ENCODE measurements around the gene MIPOL1. TPM values are rescaled to one million over a fixed set of nuclear protein-coding genes. Genes with fewer than 3 reads are reported as not detected.
"Not testable (repeated sequence)": the region's sequence is repeated elsewhere in the genome, so short reads cannot be mapped to it uniquely, and the experiment has no call there.

Gene MIPOL1
- total RNA-seq, 1 donor from 2014 or later: 8.4 TPM

DNA sequence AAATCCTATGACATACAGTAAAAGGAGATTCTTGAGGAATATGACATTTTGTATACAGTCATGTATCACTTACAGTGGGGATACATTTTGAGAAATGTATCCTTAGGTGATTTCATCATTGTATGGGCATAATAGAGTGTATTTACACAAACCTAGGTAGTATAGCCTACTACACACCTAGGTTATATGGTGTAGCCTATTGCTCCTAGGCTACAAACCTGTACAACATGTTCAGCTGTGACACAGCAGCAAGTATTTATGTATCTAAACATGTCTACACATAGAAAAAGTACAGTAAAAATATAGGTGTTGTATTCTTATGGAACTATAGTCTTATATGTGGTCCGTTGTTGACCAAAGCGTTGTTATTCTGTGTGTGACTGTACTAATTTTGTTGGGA, 218.5 kb downstream of the MIPOL1 start:
- intact Hi-C loops (cut with DNase I): no loop called here
- no peak for DNase-seq
- ATAC-seq (ENCODE audit: poor library complexity): no peak

DNA sequence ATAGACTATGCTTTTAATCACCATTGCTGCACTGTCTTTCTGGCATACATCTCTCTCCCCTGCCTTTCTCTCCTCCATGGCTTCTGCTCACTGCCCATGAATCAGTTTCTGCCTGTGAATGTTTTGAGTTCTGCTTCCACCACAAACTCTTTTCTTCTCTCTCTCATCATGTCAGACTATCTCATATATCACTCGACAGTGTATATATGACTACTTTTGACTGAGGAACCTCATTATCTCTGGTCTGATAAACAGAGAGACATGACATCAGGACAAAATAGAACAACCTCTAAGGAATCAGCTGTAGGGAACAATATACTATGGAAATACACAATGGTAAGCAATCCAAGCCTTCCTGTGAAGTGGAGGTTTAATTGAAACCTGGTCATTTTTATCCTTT, 219.4 kb downstream of the MIPOL1 start:
- intact Hi-C loops (cut with DNase I): no loop called here
- ATAC-seq (ENCODE audit: poor library complexity): no peak
- DNase-seq: no peak

DNA sequence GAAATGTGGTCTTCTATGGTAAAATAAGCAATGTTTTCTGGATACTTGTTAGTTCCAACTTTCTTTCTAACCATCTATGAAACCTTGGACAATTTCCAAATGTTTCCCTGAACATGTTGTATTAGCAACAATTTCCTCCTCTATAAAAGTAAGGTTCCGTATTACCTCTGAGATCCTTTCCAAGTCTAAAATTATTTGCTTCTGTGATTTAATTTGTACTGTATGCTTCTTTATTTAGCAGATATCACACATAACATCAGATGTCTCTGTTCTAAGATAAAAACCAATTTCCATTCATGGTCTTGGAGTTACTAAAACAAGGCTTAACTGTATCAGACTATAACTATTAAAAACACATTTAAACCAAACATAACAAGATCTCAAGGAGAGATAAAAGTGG, 220.1 kb downstream of the MIPOL1 start:
- no peak for ATAC-seq (ENCODE audit: poor library complexity)
- intact Hi-C loops (cut with DNase I): no loop called here
- no peak for DNase-seq

DNA sequence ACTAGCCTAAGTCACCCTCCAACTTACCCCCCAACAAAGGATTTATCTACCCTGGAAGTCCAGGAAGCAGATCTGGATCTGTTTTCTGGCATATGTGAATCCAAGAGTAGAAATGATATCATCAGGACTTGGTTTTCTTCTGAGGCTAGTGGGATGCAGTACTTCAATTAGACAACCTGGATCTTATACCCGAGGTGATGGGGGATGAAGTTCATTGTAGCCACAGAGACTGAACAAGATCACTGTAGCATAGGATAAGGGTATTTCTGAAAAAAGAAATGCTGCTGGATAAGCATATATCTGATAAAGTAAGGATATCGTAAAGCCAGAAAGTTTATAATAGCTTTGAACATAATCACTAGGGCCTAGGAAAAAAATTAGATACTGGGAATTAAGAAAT, 222.9 kb downstream of the MIPOL1 start:
- no peak for ATAC-seq (ENCODE audit: poor library complexity)
- DNase-seq: no peak
- intact Hi-C loops (cut with DNase I): no loop called here

DNA sequence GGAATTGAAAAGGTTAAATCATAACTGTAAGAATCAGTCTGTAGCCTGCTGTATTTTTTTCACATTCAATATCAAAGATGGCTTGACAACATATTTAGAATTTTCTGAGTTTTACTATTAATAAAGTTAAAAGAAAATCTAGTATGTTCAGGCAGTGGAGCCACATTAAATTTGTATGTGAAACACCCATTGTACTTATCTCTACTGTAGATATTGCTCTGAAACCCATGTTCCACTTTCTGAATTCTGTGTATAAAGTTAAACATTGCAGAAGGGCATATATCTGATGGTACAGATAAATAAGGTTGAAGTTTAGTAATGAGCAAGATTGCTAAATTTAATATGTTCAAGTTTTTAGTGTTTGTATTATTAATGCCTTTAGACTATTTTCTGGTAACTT, 224.6 kb downstream of the MIPOL1 start:
- ATAC-seq (ENCODE audit: poor library complexity) (no peak), DNase-seq (no peak)
- intact Hi-C loops (cut with DNase I): no loop called here

DNA sequence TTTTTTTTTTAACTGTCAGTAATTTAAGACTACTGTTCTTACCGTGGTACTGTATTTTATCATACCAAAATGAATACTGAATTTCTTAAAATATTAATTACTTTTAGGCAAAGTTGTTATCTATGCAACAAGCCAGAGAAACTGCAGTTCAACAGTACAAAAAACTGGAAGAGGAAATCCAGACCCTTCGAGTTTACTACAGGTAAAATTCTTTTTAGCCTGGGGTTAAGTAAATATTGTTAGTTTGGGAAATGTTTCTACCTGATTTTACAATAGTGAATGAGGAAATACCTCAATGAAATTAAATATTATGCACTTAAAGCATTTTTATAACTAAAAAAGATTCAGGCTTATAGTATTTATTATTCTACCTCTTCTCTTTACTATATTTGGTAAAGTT, 225.0 kb downstream of the MIPOL1 start:
- ATAC-seq (ENCODE audit: poor library complexity) (no peak), DNase-seq (no peak)
- intact Hi-C loops (cut with DNase I): no loop called here

DNA sequence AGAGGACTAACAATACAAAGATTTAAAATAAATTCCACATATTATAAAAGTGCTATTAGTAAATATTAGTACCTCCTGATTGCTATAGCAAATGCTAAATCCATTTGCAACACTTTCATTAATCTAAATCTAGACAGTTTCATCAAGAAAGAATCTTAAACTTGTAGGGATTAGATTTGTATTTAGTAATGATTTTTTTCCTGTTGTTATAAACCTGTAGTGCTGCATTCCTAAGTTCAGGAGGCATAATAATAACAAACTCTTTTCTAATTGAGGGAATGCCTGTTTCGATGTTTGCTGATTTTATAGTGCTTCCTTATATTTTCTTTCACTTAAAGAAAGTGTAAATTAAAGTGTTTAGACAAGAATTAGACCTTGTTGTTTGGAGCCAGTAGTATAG, 231.2 kb downstream of the MIPOL1 start:
- ATAC-seq (ENCODE audit: poor library complexity) (no peak), DNase-seq (no peak)
- intact Hi-C loops (cut with DNase I): no loop called here

DNA sequence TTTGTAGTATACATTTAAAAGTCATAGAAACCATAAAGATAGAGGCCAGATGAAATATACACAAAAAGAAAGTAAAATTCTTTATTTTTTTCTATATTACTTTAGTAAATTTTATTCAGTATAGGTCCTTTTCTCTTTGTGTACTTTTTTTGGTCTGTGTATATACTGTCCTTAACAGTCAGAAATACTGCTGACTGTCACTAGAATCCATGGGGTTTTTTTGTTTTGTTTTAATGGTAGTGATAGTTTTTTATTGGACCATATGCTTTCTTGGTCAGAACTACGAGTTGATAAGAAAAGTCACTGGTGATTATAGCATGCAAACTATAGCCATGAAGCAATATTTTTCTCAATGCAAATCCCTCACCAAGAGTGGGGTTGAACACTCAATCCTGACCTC, 231.9 kb downstream of the MIPOL1 start:
- no peak for ATAC-seq (ENCODE audit: poor library complexity)
- intact Hi-C loops (cut with DNase I): no loop called here
- no peak for DNase-seq

DNA sequence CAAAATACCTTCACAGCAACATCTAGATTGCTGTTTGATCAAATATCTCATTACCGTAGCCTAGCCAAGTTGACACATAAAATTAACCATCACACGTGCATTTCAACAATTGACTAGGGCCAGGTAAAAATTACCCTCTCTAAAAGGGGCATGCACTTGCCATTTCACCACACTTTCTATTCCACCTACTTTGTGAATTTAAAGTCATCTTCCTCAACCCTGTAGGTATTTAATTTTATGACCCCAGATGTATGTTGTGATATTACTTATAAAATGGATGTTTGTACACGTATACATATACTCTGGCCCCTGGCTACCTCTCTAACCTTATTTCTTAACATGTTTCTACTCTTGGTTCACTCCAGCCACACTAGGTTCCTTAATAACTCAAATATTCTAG, 237.1 kb downstream of the MIPOL1 start:
- intact Hi-C loops (cut with DNase I): no loop called here

DNA sequence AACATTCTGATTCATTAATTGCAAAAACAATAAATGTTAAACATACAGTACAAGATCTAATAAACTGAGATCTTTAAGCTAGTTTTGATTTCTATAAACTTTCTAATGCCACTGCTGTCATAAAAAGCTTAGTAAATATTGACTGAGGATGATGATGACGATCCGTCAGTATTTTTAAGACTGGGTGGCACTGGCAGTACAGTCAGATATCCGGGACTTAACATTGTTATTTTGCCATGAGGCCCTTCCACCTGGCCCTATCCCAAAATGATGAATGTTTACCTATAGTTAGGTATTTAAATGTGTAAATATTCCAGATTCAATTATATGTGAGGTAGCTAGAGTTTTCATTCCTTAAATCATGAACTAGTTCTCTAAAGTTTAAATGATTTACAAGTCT, 238.8 kb downstream of the MIPOL1 start:
- no peak for DNase-seq
- intact Hi-C loops (cut with DNase I): no loop called here
- no peak for ATAC-seq (ENCODE audit: poor library complexity)

More for the DNA sequence above, 237.1 kb downstream of the MIPOL1 start:
- no peak for ATAC-seq (ENCODE audit: poor library complexity)
- no peak for DNase-seq

DNA sequence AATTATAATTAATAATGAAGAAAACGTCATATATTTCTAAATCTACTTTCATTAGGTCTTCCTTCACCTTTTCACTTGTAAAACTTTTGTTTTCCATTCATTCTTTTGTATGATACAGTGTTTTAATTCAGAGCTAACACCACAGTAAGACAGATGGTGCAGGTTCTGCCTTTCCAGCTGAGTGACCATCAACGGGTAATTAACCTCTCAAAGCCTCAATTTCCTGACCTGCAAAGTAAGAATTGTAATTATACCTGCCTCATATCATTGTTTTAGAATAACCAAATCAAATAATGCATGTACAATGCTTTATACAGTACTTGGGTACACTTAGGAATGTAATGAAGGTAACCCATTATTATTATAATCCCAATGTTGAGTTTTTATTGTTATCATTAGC, 239.8 kb downstream of the MIPOL1 start:
- DNase-seq: no peak
- intact Hi-C loops (cut with DNase I): no loop called here
- no peak for ATAC-seq (ENCODE audit: poor library complexity)

DNA sequence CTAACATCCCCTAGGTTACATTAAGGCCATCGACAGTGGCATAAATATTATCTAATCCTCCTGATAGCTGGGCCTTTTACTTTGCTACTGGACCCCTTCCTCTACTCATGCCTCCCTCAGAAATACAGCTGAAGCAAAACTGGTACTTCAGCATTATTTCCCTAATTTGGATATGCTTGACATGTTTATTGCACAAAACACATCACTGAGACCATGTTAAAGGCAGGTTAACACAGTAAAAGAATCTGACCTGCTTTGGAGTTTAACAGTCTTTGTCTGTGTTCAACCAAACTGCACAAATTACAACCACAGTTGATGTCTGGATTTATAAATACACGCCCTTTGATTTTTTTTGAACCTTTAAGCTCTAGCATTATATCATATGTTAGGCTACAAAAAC, 240.7 kb downstream of the MIPOL1 start:
- ATAC-seq (ENCODE audit: poor library complexity): no peak
- intact Hi-C loops (cut with DNase I): no loop called here
- DNase-seq: no peak

DNA sequence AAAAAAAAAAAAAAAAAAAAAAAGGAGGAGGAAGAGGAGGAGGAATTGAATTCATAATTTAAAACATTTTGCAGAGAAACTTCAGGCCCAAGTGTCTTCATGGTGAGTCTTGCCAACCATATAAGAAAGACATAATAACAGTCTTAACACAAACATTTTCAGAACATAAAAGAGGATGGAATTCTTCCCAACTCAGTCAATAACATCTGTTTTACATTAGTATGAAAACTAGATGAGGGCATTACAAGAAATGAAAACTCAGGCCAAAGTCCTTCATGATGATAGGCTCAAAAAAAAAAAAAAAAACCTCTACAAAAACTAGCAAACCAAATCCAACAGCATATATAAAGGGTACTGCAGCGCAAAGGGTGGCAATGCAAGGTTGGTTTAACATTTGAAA, 245.7 kb downstream of the MIPOL1 start:
- no peak for DNase-seq
- intact Hi-C loops (cut with DNase I): no loop called here
- ATAC-seq (ENCODE audit: poor library complexity): no peak

DNA sequence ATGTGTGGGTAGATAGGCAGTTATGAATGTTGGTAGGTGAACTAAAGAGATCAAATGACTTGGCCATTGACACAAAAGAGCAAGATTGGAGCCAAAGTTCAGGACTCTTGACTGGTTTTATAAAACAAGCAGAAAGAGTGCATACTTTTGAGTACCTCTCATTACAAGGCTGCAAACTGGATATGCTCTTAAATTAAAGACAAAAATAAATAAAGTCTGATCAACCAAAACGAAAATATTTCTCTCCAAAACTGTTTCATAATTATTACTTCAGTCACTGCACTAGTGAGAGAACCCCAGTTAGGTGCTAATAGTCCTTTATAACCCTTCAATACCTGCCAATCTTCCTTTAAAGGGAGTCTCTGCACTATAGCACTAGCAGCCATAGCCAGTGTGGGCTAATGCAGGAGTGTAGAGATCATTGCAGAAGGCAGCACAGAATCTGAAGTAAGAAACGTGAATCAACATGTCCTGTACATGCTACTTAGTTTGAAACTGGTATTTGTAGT, 250.2 kb downstream of the MIPOL1 start:
- intact Hi-C loops (cut with DNase I): no loop called here
- DNase-seq (no peak), ATAC-seq (ENCODE audit: poor library complexity) (no peak)

DNA sequence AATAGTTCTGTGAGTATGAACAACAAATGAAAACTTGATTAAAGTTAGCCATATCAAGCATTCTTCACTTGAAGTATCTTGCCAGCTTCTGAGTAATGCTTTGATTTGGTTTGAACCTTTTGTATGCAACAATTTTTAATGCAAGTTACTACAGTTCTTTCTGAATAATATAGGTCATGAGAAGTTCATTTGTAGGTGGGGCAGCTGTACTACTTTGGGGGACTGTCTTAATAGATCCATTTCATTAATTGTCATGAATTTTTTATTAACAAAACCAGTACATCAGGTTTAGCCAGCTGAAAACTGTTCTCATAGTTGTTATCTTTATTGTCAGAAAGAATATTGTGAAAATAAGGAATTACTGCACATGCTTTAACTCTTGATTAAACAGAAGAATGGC, 254.6 kb downstream of the MIPOL1 start:
- DNase-seq (no peak), ATAC-seq (ENCODE audit: poor library complexity) (no peak)
- intact Hi-C loops (cut with DNase I): no loop called here

DNA sequence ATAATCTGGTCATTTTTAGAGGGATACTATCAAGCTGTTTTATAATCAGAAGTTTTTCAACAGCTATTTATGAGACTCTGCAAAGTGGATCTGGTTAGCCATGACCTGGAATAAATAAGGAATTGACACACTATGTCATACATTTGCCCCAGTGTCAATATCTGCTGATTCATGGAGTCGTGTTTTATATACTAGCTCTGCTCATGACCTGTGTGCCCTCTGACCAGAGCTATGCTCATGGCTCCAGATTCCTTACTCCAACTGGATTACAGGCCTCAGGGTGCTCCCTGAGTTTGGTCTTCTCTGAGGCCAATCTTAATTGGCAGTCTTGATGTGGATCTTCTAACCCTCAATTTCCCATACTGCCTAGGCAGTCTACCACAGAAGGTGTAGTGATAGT, 256.2 kb downstream of the MIPOL1 start:
- intact Hi-C loops (cut with DNase I): no loop called here
- ATAC-seq (ENCODE audit: poor library complexity): no peak
- no peak for DNase-seq

DNA sequence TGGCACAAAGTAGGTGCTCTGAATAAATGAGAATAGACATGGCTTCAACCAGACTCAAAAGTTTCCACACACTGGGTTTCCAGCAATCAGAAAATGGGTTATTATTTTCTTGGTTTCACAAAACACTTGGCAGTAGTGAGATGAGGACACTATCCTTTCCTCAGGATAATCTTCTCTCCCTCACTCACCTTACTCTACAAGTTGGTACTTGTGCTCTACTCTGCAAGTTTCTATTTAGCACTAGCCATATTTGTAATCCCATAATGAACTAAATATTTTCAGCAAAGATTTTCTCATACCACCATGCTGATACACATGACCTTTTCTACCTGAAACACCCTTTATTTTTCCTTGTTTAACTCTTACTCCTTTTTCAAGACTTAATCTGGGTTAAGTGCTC, 259.6 kb downstream of the MIPOL1 start:
- no peak for ATAC-seq (ENCODE audit: poor library complexity)
- intact Hi-C loops (cut with DNase I): no loop called here
- no peak for DNase-seq

DNA sequence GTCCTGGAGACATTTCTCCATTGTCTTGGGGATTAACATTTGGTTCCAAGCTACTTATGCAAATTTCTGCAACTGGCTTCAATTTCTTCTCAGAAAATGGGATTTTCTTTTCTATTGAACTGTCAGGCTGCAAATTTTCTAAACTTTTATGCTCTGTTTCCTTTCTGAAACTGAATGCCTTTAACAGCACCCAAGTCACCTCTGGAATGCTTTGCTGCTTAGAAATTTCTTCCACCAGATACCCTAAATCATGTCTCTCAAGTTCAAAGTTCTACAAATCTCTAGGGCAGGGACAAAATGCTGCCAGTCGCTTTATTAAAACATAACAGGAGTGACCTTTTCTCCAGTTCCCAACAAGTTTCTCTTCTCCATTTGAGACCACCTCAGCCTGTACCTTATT, 264.7 kb downstream of the MIPOL1 start:
- DNase-seq; intact Hi-C loops (cut with DNase I); ATAC-seq (ENCODE audit: poor library complexity): not testable (repeated sequence)

DNA sequence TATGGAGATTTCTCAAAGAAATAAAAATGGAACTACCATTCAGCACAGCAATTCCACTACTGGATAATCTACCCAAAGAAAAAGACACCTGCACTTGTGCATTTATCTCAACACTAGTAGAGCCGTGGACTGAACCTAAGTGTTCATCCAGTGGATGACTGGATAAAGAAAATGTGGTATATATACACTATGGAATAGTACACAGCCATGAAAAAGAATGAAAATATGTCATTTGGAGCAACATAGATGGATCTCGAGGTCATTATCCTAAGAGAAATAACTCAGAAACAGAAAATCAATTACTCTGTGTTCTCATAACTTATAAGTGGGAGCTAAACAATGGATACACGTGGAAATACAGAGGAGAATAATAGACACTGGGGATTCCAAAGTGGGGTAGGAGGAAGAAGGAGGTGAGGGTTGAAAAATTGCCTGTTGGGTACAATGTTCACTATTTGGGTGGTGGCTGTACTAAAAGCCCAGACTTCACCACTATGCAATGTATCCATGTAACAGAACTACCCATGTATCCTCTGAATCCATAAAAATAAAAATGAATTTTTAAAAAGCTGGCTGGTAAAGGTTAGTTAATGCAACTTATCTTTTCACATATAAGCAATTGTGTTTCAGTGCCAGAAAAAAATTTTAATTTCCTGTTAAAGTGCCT, 266.6 kb downstream of the MIPOL1 start:
- intact Hi-C loops (cut with DNase I): no loop called here
- DNase-seq (no peak), ATAC-seq (ENCODE audit: poor library complexity) (no peak)

DNA sequence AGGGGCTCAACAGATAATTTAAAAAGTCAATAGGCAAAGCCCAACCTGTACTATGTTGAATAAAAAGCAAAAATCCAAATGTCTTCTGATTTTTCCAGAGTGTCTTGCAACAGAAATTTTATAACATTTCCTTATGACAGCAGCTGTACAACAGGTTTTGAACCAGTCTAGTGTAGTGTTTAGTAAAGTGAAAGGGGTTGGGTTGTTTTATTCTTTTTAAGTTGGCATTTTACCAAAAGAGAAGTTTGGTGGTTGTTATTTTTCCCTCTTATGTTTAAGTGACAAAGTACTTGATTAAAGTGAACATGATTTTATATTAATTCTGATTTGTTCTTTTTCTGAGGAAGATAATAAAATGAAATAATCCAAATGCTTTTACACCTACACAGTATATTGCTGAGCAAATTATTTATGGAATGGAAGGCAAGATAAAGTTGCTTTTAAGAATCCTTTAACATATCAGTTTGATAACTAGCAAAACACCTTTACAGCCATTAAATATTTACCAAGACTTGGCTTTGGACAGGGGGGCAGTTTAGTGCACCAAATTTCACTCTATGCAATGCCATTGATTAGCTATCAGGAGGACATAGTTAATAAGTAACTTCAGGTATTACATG, 268.4 kb downstream of the MIPOL1 start:
- DNase-seq (no peak), ATAC-seq (ENCODE audit: poor library complexity) (no peak)
- intact Hi-C loops (cut with DNase I): no loop called here

DNA sequence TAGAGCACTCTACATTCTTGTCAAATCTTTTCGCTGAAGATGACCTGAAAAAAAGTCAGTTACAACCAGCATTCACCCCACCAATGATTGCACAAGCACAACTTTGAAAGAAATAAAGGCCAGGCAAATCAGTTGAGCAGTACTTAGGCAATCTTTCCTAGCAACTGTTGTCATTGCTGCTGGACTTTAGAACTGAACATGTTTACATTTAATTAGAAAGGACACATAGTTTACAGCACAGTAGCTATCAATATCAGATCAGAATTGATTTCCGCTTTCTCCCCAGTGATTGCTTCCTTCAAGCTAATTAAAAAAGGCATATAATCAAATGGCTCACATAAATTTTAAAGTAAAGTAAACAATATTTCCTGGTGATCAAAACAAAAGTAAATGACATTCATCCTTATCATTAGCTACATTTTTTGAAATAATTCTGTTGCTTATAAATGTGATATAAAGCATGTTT, 268.9 kb downstream of the MIPOL1 start:
- no peak for DNase-seq
- intact Hi-C loops (cut with DNase I): no loop called here
- no peak for ATAC-seq (ENCODE audit: poor library complexity)

Data from Right ventricle myocardium superior (tissue), 1 donor.